ES-I3 (cell line): ENCODE data around the gene TMIE.
"Not testable (repeated sequence)": the region's sequence is repeated elsewhere in the genome, so short reads cannot be mapped to it uniquely, and the experiment has no call there.

Source experiments
- H3K36me3 ChIP-seq: 2 replicates; pipeline ENCODE4 v1.6.1; 2013; ENCODE audit warnings: mild to moderate bottlenecking, low read length, control low read depth, moderate library complexity; ENCODE audit not compliant: insufficient read depth
- H3K4me1 ChIP-seq: 2 replicates; pipeline ENCODE4 v1.6.1; 2013; ENCODE audit warnings: mild to moderate bottlenecking, control low read depth, low read length; ENCODE audit not compliant: insufficient read depth
- H3K9ac ChIP-seq: 2 replicates; pipeline ENCODE4 v1.6.1; 2013; ENCODE audit warnings: low read depth, mild to moderate bottlenecking, low read length, moderate library complexity
- H3K9me3 ChIP-seq: 2 replicates; pipeline ENCODE4 v1.6.1; 2013; ENCODE audit warnings: mild to moderate bottlenecking, low read length, moderate library complexity; ENCODE audit not compliant: control insufficient read depth, insufficient read depth

Gene TMIE

DNA sequence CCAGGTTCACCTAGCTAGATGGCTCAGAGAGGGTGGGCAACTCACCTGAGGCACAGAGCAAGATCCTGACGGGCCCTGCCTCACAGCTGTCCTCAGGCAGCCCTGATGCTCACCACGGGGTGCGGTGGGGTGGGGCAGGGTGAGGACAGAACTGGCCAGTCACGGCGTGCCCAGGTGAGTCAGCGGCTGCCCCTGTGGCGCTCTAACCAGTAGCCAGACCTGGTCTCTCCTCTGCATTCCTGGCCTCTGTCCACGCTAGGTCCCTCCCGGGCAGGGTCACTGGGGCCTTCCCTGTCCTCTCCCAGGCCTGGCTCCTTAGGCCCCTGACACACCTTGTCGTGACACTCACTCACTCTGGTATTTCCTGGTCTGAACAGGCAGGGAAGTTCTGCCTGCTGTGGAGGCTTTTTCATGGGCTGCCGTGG is 8.6 kb upstream of the TMIE start:
- Histone ChIP-seq H3K9me3 (no peaks in the 10 kb centered on the region), H3K4me1 (peaks cover 9% of the 10 kb centered on the region; the same call in 1 of the 2 replicates), H3K9ac (peak overlapping the region; percentile 85), H3K36me3 (no peaks in the 10 kb centered on the region)

DNA sequence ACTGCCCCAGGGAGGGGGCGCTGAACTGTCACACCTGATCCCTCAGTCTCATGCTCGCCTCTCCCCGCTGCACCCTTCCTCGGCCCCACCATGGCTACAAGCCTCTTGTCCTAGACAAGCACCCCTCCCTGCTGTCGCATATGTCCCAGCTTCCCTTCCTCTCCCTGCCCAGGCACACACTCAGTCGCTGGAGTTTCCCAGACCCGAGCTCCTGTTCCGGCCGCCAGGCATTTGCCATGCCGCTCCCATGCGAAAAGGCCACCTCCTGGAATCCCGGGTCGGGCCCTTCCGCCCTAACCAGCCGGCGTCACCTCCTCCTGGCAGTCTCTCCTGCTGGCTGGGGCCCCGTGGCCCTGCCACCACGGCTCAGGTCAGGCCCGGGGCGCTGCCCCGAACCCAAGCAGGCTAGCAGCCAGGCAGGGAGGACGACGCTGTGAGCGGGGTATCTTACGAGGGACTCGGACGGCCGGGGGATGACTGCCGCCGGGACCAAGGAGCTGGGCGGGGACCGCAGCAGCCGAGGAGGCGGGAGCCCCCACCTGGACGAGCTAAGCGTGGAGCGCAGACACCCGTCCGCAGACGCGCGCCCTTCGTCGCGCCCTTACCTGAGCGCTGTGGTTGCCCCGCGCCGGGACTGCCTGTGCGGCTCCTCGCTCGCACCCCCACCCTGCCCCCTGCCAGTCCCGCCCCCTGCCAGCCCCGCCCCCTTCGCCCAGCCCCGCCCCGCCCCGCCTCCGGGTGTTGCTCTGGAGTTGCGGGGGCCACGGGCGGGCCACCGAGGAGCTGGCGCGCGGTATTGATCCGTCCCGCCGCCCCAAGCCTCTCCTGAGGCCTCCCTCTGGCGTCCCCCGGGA is 7.9 kb upstream of the TMIE start, which contains the start of gene ALS2CL:
Gene ALS2CL, minus strand, starts transcription at position 642 of the 854 bp plus-strand sequence. CDS start 4,239 bp downstream, outside the sequence.
- no peaks in the 10 kb centered on the region for H3K36me3 ChIP-seq
- H3K4me1 ChIP-seq, result peaks cover 9% of the 10 kb centered on the region; the same call in 1 of the 2 replicates
- H3K9ac ChIP-seq, result peak within 1 kb of the TSS; percentile 85

DNA sequence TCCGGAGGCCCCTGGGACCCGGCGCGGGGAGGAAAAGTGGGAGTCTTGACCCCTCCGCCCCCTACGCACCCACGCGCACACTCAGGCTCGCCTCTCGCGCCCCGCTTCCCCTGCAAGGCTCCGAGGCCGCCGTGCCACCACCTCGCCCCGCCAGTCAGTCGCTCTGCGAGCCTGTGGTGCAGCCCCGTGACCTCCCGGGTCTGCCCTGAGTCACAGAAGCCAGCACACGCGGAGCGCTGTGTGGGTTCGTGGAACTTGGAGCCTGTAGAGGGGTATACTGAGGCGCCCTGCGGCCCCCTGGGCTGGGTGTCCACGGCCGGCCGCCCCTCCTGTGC is 7.3 kb upstream of the TMIE start:
- H3K9me3 ChIP-seq, result no peaks in the 10 kb centered on the region
- no peaks in the 10 kb centered on the region for H3K36me3 ChIP-seq
- peaks cover 9% of the 10 kb centered on the region; the same call in 1 of the 2 replicates for H3K4me1 ChIP-seq
- peak overlapping the region; percentile 55; the same call in 1 of the 2 replicates for H3K9ac ChIP-seq

More for the DNA sequence above, 7.9 kb upstream of the TMIE start, which contains the start of gene ALS2CL:
- H3K9me3 ChIP-seq, result no peaks in the 10 kb centered on the region

DNA sequence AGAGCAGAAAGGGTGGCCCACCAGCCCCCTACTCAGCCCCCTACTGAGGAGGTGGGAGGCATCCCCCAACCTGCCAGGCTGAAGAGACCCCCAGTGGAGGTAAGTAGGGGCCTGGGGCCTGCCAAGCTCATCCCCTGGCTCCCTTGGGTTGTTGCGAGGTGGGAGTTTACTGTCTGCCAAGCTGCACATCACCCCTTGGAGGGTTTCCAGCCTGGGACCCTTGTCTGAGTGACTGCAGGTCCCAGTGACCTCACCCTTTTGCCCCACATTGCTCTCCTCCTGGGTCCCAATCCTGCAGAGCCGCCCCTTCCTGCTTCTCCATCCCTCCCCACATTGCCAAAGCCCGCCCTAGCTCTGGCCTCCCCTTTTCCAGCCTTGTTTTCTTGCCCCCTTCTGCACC is 6.7 kb upstream of the TMIE start:
- peaks cover 9% of the 10 kb centered on the region; the same call in 1 of the 2 replicates for H3K4me1 ChIP-seq
- H3K9me3 ChIP-seq, result no peaks in the 10 kb centered on the region
- no peaks in the 10 kb centered on the region for H3K36me3 ChIP-seq
- H3K9ac ChIP-seq, result no peak overlapping the region

DNA sequence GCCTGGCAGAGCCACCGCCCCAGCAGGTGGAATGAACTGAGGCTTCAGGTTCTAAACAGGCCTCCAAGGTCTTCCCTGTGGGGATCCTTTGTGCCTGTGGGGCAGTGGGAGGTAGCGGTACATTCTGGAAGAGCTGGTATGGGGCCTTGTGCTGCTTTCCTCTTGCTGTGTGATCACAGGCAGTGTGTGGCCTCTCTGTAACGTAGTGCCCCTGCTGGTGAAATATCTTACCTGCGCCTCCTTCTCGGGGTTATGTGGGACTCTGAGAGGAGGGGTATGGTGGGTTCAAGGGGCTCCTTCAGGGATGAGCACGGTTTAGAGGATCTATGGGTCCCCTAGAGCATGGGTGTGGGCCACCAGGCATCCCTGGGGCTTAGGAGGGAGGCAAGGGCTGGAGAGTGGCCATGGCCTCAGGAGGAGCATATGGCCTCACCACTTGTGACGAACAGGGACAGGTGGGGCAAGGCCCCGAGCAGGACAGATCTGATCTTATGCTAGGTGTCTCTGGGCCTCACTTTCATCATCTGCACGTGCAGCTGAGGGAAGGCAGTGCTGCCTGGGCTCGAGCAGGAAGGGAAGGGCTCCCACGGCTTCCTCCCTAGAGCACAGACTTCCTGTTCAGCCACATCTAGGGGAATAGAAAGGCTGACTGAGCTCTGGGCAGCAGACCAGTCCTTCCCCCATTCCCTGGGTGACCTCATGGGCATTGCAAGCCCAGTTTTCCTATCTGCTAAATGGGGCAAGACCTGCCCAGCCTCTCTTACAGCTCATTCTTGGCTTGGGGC is 5.8 kb upstream of the TMIE start:
- Histone ChIP-seq H3K36me3 (no peaks in the 10 kb centered on the region), H3K4me1 (peaks cover 9% of the 10 kb centered on the region; the same call in 1 of the 2 replicates), H3K9ac (no peak overlapping the region), H3K9me3 (no peaks in the 10 kb centered on the region)

DNA sequence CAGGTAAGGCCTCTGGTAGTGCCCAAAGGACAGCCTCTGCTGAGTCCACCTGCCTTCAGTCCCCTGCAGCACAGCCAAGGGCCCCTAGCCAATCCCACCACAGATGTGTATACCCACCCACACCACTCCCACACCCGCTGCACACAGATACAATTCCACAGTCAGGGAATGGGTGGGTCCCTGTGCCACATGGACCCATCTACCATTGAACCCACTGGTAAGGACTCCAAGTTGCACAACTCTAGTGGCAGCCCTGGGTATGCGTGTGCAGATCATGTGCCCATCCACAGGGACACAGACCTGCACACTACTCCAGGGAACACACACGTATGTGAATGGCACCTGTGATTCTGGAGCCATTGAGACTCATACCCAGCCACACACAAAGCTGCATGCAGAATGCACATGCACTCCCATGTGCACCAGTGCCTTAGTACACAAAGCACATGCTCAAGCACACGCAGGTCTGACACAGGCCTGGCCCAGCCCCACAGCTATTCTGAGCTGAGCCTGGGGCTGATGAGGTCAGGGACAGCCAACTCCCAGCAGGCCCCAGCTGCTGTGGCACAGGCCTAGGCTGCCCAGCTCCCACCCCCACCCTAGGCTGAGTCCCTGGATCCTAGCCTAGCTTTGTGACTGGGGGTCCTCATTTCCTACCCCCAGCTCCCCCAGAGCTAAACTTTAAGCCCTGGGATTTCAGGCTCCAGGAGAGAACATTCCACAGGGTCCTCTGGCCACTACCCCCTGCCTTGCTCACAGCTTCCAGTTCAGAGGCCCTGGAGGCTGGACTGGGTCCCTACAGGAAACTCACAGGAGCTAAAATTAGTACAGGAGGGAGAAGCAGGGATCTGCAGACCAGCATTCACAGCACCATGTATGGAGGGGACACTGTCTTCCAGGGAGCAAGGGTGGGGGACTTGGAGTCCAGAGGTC is 5.0 kb upstream of the TMIE start:
- Histone ChIP-seq H3K36me3 (no peaks in the 10 kb centered on the region), H3K4me1 (peaks cover 9% of the 10 kb centered on the region; the same call in 1 of the 2 replicates), H3K9ac (no peak overlapping the region), H3K9me3 (no peaks in the 10 kb centered on the region)

DNA sequence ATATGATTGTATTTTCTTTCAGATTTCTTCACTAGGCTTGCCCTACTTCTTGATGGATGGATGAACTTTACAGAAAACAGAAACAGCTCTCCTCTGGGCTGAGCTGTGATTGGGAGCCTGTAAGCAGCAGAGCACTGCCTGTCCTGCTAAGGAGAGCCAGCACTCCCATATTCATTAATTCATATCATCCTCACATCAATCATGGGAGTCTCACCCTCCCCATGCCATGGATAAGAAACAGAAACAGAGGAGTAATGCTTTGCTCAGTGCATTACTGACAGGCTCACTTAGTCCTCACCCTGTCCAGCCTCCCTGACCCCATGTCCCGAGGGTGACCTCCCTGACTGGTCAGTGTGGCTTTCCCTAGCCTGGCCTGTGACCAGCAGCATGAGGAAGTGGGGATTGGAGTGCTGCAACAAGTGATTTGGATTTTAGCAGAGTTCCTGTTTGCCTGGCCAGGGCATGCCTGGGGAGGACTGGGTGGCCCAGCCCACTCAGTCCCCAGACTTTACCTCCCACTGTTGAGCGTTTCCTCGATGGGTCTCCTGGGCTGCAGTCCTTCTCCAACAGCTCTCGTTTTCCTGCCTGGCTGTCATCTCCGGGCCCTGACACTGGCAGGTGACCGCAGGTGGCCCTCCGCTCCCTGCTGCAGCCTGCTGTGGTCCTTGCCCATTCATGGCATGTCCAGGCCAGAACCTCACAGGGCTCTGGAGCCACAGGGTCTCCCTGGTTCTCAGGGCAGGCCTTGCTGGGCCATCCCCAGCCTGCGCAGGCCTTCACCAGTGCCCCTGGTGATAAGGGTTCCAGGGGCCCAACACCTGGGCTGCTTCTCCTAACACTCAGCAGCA is 1.3 kb upstream of the TMIE start:
- peaks cover 5% of the 10 kb centered on the region; the same call in 1 of the 2 replicates for H3K4me1 ChIP-seq
- no peaks in the 10 kb centered on the region for H3K9me3 ChIP-seq
- H3K9ac ChIP-seq, result no peak overlapping the region
- no peaks in the 10 kb centered on the region for H3K36me3 ChIP-seq

DNA sequence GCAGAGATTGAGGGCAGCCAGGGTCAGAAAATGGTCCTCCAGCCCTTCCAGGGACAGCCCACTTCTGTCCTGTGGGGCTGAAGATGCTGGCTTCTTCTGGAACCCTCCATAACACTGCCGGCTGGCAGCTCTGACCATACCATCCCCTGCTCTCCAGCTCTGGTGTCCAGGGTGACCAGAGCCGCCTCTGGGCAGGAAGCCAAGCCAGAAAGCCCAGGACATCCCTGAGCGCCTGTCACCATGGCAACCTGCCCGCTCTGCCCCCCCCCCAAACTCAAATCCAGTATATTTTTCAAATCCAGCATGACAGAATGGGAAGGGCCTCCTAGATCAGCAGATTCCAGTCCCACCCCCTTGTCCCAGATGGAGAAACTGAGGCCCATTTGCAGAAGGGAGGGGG is 420 bp upstream of the TMIE start:
- Histone ChIP-seq H3K9me3 (no peaks in the 10 kb centered on the region), H3K9ac (no peak overlapping the region), H3K4me1 (peaks cover 11% of the 10 kb centered on the region; the same call in 1 of the 2 replicates), H3K36me3 (no peaks in the 10 kb centered on the region)

DNA sequence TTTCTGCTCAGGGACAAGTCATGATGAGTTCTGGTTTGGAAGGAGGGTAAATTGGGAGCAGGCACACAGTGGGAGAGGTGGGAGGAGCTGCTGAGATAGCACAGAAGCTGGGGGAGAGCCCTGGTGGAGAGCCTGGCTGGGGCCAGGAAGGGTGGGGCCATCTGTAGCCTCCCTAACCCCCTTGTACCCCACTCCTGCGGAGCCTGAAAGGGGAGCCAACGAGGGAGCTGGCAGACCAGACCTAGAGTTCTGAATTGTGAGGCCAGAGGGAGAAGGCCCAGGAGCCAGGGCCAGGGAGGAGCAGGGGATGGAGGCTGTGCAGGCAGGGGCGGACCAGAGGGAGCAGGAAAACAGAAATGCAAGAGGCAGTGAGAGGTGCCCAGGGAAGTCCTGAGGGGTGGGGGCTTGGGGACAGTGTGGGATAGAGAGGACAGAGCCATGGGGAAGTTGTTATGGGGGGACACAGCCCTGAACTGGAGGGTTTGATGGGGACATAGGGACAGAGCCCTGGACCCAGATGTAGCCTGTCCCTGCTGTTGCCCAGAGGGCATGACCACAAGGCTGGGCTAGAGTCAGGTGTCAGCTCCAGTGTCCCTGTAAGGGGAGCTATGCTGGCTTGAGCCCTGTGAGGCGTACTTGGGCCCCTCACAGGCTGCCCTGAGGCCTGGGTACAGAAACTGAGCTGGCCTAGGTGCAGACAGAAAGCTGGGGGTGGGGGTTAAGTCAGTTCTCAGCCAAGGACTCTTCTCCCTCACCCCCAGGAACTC is 1.2 kb downstream of the TMIE start:
- Histone ChIP-seq H3K9me3 (no peaks in the 10 kb centered on the region), H3K4me1 (peaks cover 22% of the 10 kb centered on the region), H3K9ac (no peak overlapping the region), H3K36me3 (no peaks in the 10 kb centered on the region)

DNA sequence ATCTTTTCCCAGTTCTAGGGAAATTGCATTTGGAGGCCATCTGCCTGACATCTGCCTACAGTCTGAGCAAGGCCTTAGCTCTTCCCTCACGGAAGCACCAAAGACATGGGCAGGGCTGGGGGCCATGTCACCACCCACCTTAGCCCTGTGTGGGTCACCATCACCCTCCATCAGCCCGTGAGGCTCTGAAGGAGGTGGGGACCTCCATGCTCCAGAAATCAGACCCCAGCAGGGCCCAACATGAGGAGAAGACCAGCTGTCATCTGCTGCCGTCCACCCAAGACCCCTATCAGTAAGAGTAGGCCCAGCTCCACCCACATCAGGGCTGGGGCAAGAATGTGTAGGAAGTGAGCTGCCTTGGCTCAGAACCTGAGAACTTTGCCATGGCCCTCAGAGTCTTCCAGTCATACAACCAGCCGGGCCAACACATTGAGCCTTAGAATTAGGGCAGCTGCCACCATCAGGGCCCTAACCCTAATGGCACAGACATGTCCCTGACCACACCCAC is 1.9 kb downstream of the TMIE start:
- H3K9ac ChIP-seq, result no peak overlapping the region
- H3K36me3 ChIP-seq, result no peaks in the 10 kb centered on the region
- peaks cover 22% of the 10 kb centered on the region for H3K4me1 ChIP-seq
- H3K9me3 ChIP-seq, result no peaks in the 10 kb centered on the region

DNA sequence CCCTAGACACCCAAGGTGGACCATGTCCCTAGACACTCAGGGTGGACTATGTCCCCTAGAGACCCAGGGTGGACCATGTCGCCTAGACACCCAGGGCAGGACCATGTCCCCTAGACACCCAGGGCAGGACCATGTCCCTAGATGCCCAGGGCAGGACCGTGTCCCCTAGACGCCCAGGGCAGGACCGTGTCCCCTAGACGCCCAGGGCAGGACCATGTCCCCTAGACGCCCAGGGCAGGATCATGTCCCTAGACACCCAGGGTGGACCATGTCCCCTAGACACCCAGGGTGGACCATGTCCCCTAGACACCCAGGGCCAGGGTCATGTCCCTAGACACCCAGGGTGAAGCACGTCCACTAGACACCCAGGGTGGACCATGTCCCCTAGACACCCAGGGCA is 3.2 kb downstream of the TMIE start:
- peaks cover 22% of the 10 kb centered on the region for H3K4me1 ChIP-seq
- H3K36me3 ChIP-seq, H3K9me3 ChIP-seq, H3K9ac ChIP-seq: not testable (repeated sequence)

DNA sequence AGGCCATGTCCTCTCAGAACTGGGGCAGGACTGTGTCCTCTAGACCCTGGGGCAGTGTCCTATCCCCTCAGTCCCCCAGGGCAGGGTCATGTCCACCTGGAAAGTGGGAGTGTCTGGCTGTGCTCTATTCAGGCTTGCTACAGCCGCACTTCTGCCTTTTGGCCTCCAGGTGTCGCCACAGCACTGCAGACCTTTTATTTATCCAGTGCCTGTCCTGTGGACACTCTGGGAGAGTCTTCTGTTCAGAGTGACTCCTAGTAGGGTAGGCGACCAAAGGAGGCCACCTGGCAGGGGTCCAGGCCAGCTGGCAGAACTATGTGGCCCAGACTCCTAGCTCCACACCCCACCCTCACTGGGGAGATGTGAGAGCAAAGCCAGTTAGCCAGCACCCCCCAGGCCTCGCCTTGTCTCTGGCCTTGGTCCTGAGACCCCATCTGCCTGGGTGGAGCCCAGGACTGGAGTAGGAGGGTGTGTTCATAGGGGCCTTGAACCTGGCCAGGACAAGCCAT is 3.9 kb downstream of the TMIE start:
- Histone ChIP-seq H3K9ac (no peak overlapping the region), H3K9me3 (no peaks in the 10 kb centered on the region), H3K4me1 (peaks cover 22% of the 10 kb centered on the region), H3K36me3 (no peaks in the 10 kb centered on the region)
